NT2/D1 (cell line): ENCODE measurements around the gene WDR70.

Experiments used
- YY1 ChIP-seq: IDR thresholded peaks from 2 replicates; pipeline ENCODE4 v1.6.1; 2011; ENCODE audit not compliant: insufficient read length, insufficient read depth
- ZNF274 ChIP-seq: IDR thresholded peaks from 2 replicates; pipeline ENCODE4 v1.6.1; 2011; ENCODE audit warnings: mild to moderate bottlenecking, low read depth, low read length

GRCh38 chr5:37575541-37576489 is 196.7 kb downstream of the WDR70 start:
- TF ChIP-seq YY1 (no peak), ZNF274 (no peak)
